22Rv1 (cell line): ENCODE data around the gene AURKA.

Source experiments
- H3K27ac ChIP-seq: fragments of 450-650 bp; 2 replicates; pipeline ENCODE4 v1.5.1; 2017
- CTCF ChIP-seq: fragments of 450-650 bp; IDR thresholded peaks from 2 replicates; pipeline ENCODE4 v1.5.1; 2017; ENCODE audit warnings: mild to moderate bottlenecking
- ZFX ChIP-seq: fragments of 450-650 bp; IDR thresholded peaks from 2 replicates; pipeline ENCODE4 v1.6.1; 2017; ENCODE audit warnings: antibody characterized with exemption, borderline replicate concordance

The AURKA gene

GRCh38 chr20:56328861-56329260 lies 63.2 kb downstream of the AURKA start:
- TF ChIP-seq CTCF: no peak
- no peak overlapping the region for H3K27ac ChIP-seq

DNA sequence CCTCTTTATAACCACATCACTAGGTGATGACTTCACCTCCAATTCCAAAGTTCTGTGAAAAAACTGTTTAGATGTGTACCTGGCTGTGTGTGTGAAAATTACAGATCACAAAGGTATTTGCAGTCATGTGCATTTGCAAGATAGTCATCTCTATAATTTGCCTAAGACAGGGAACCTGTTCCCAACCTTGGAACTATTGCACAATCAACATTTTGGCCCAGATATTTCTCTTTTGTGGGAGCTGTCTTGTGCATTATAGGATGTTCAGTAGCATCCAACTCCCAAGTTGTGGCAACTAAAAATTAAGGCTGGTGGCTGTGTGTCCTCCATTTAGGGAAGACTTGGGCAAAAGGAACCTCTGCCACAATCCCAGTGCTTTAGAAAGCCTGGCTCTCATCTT lies 67.2 kb downstream of the AURKA start:
- no peak for TF ChIP-seq CTCF
- no peak for TF ChIP-seq ZFX
- H3K27ac ChIP-seq: no peak overlapping the region

GRCh38 chr20:56323656-56324055 lies 68.4 kb downstream of the AURKA start:
- no peak overlapping the region for H3K27ac ChIP-seq
- TF ChIP-seq ZFX: no peak
- TF ChIP-seq CTCF: no peak

- TF ChIP-seq CTCF (no peak), ZFX (no peak)
- no peak overlapping the region for H3K27ac ChIP-seq
Measured at GRCh38 chr20:56323206-56323605, 68.8 kb downstream of the AURKA start.

DNA sequence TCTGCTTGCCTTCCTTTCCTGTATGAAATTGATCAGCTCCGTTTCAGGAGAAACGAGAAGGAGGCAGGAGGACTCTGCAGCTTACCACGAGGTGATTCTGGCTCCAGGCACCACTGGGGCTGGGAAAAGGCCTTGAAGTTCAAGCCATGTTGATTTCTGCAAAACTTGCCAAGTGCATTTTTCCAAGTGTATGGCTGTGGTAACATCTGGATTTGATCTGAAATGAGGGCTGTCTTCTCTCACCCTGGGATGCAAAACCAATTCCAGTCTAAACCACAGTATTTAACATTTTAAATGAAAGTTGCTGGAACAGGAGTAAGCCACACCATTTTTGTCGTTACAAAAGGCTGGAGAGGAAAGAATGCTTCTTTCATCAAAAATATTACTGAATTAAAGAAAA lies 69.3 kb downstream of the AURKA start:
- no peak overlapping the region for H3K27ac ChIP-seq
- TF ChIP-seq CTCF: no peak
- no peak for TF ChIP-seq ZFX
